RWPE2 (cell line): ENCODE results near the gene COP1.

ENCODE experiments used
- ATAC-seq: fragments of 200-7000 bp; cut with Tn5 transposase; 3 replicates; pipeline ENCODE4 v1.9.1; 2021; ENCODE audit warnings: low read depth
- DNase-seq: peaks from one replicate; pipeline ENCODE4 v3.0.0-alpha.2; 2020; ENCODE audit warnings: low spot score
- H3K27ac ChIP-seq: fragments of 450-650 bp; 2 replicates; pipeline ENCODE4 v1.5.1; 2017; ENCODE audit warnings: mild to moderate bottlenecking; ENCODE audit not compliant: poor library complexity, severe bottlenecking
- H3K27me3 ChIP-seq: fragments of 250-450 bp; sonication (Bioruptor Pico); 2 replicates; pipeline ENCODE4 v1.5.1; 2021; ENCODE audit warnings: mild to moderate bottlenecking, moderate library complexity; ENCODE audit not compliant: insufficient read depth, poor library complexity, severe bottlenecking
- H3K36me3 ChIP-seq: fragments of 250-450 bp; sonication (Bioruptor Pico); 2 replicates; pipeline ENCODE4 v1.5.1; 2020; ENCODE audit warnings: low read depth, mild to moderate bottlenecking, moderate library complexity
- H3K4me1 ChIP-seq: fragments of 250-450 bp; sonication (Bioruptor Pico); 2 replicates; pipeline ENCODE4 v1.5.1; 2021; ENCODE audit warnings: mild to moderate bottlenecking, moderate library complexity; ENCODE audit not compliant: insufficient read depth, poor library complexity, severe bottlenecking
- H3K4me3 ChIP-seq: fragments of 250-450 bp; sonication (Bioruptor Pico); 2 replicates; pipeline ENCODE4 v1.5.1; 2021; ENCODE audit warnings: mild to moderate bottlenecking, moderate library complexity; ENCODE audit not compliant: severe bottlenecking
- H3K9me3 ChIP-seq: fragments of 250-450 bp; sonication (Bioruptor Pico); 2 replicates; pipeline ENCODE4 v1.5.1; 2021; ENCODE audit warnings: mild to moderate bottlenecking, moderate library complexity; ENCODE audit not compliant: severe bottlenecking
- CTCF ChIP-seq: fragments of 450-650 bp; IDR thresholded peaks from one replicate; pipeline ENCODE4 v1.5.1; 2017; ENCODE audit warnings: mild to moderate bottlenecking, moderate library complexity; ENCODE audit not compliant: poor library complexity, severe bottlenecking

COP1 gene

GRCh38 chr1:176222196-176222595 lies 15.1 kb upstream of the COP1 start:
- DNase-seq, result no peak
- TF ChIP-seq CTCF, result no peak
- Histone ChIP-seq H3K9me3 (no peaks in the 10 kb centered on the region), H3K27ac (no peak overlapping the region), H3K27me3 (no peaks in the 10 kb centered on the region), H3K4me1 (no peaks in the 10 kb centered on the region), H3K36me3 (no peaks in the 10 kb centered on the region), H3K4me3 (no peak overlapping the region)
- ATAC-seq, result no peak

- no peak for ATAC-seq
- Histone ChIP-seq H3K4me3 (no peak overlapping the region), H3K9me3 (no peaks in the 10 kb centered on the region), H3K27me3 (no peaks in the 10 kb centered on the region), H3K27ac (no peak overlapping the region), H3K4me1 (no peaks in the 10 kb centered on the region), H3K36me3 (no peaks in the 10 kb centered on the region)
- no peak for TF ChIP-seq CTCF
- no peak for DNase-seq
These were observed 13.1 kb upstream of the COP1 start for GRCh38 chr1:176220100-176220689.

- H3K36me3 ChIP-seq, result no peaks in the 10 kb centered on the region
- no peak for DNase-seq
- H3K27me3 ChIP-seq, result no peaks in the 10 kb centered on the region
- no peaks in the 10 kb centered on the region for H3K4me1 ChIP-seq
- H3K9me3 ChIP-seq, result no peaks in the 10 kb centered on the region
- ATAC-seq, result no peak
- H3K4me3 ChIP-seq, result no peak overlapping the region
- TF ChIP-seq CTCF, result no peak
- no peak overlapping the region for H3K27ac ChIP-seq
These were observed 10.5 kb upstream of the COP1 start for GRCh38 chr1:176217461-176218099.

- H3K4me3 ChIP-seq, result no peak overlapping the region
- ATAC-seq (no peak), DNase-seq (no peak)
- TF ChIP-seq CTCF, result no peak
- H3K36me3 ChIP-seq, result no peaks in the 10 kb centered on the region
- H3K9me3 ChIP-seq, result no peaks in the 10 kb centered on the region
- H3K27me3 ChIP-seq, result no peaks in the 10 kb centered on the region
- H3K27ac ChIP-seq, result no peak overlapping the region
- H3K4me1 ChIP-seq, result no peaks in the 10 kb centered on the region
These were observed 8.9 kb upstream of the COP1 start for GRCh38 chr1:176216031-176216430.
